ENCODE results near the gene RCSD1.

DNA sequence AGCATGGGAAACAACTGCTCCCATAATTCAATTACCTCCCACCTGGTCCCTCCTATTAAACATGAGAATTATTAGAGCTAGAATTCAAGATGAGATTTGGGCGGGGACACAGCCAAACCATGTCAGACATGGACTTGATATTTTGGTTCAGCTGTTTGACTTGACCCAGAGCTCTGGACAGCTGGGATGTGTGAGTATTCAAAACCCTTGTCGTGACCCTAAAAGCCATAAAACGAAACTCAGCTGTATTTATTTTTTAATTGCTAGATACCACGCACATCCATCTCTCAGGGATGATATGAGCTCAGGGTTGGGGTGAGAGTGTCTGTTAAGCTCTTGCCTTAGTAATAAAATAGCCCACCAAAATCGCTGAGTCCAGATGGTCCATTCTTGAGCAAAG lies 45.4 kb downstream of the RCSD1 start:
- TF ChIP-seq, protein P1, sequence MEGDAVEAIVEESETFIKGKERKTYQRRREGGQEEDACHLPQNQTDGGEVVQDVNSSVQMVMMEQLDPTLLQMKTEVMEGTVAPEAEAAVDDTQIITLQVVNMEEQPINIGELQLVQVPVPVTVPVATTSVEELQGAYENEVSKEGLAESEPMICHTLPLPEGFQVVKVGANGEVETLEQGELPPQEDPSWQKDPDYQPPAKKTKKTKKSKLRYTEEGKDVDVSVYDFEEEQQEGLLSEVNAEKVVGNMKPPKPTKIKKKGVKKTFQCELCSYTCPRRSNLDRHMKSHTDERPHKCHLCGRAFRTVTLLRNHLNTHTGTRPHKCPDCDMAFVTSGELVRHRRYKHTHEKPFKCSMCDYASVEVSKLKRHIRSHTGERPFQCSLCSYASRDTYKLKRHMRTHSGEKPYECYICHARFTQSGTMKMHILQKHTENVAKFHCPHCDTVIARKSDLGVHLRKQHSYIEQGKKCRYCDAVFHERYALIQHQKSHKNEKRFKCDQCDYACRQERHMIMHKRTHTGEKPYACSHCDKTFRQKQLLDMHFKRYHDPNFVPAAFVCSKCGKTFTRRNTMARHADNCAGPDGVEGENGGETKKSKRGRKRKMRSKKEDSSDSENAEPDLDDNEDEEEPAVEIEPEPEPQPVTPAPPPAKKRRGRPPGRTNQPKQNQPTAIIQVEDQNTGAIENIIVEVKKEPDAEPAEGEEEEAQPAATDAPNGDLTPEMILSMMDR (IDR thresholded peaks at IDR 0.05; ENCODE audit: insufficient read depth, low read depth, low read length): no peak
- TF ChIP-seq EZH2 (IDR thresholded peaks at IDR 0.05; ENCODE audit: insufficient read depth, low read length): no peak

Data from astrocyte (in vitro differentiated cells and primary cell).